Tibial artery (tissue), 4 donors: Measurements from ENCODE around the gene LZTR1.
A peak's percentile ranks its signal among the peaks of the same experiment; 100 is the strongest.
"Not testable (repeated sequence)": the region's sequence is repeated elsewhere in the genome, so short reads cannot be mapped to it uniquely, and the experiment has no call there.

Source experiments
- DNase-seq, 2 donors: peaks; one replicate each; pipeline ENCODE4 v3.0.0-alpha.2; 2019
- H3K27ac ChIP-seq, 2 donors: fragments of 200-600 bp; sonication (generic) in 1 of 2; 1 replicate in 1 of 2; 2 replicates in 1 of 2; pipeline ENCODE4 v1.5.1; 2018 to 2019; ENCODE audit warnings: mild to moderate bottlenecking in 1 of 2
- H3K27me3 ChIP-seq, 2 donors: fragments of 200-600 bp; sonication (generic) in 1 of 2; one replicate each; pipeline versions ENCODE4 v1.5.1 to v1.6.0; 2016 to 2019
- H3K36me3 ChIP-seq, 3 donors: fragments of 200-600 bp; sonication (generic) in 2 of 3; one replicate each; pipeline ENCODE4 v1.5.1; 2016 to 2019; ENCODE audit warnings: mild to moderate bottlenecking in 2 of 3
- H3K4me1 ChIP-seq, 4 donors: fragments of 200-600 bp; sonication (generic) in 2 of 4; 1 replicate in 3 of 4; 2 replicates in 1 of 4; pipeline ENCODE4 v1.5.1; 2016 to 2019
- H3K4me3 ChIP-seq, 2 donors: fragments of 200-600 bp; sonication (generic) in 1 of 2; 1 replicate in 1 of 2; 2 replicates in 1 of 2; pipeline ENCODE4 v1.5.1; 2018 to 2019; ENCODE audit warnings: mild to moderate bottlenecking in 2 of 2
- H3K9me3 ChIP-seq, 3 donors: fragments of 200-600 bp; sonication (generic) in 1 of 3; one replicate each; pipeline ENCODE4 v1.5.1; 2016 to 2019
- CTCF ChIP-seq, 2 experiments: fragments of 200-600 bp in 1 of 2; fragments of 450-650 bp in 1 of 2; IDR thresholded peaks; one replicate each; pipeline ENCODE4 v1.5.1; 2017 to 2019; ENCODE audit warnings: antibody characterized with exemption in 2 of 2, mild to moderate bottlenecking in 1 of 2, moderate library complexity in 1 of 2
- intact Hi-C: fragments of 100-400 bp; cut with DNase I; formaldehyde crosslinking; loops from one replicate; pipeline ENCODE4 v1.15.0; 2023; ENCODE audit warnings: low total_unique reads

The LZTR1 gene

GRCh38 chr22:20999350-21000206 is 17.5 kb downstream of the LZTR1 start:
- no peak for TF ChIP-seq CTCF (IDR thresholded peaks at IDR 0.05)
- H3K4me3 ChIP-seq, result peak overlapping the region in 1 of 2 donors; percentile 71
- intact Hi-C loops, result loop anchor here (5.0 kb wide), 1 partner anchor 82 kb away; the partner anchor contains the start of gene CRKL
- H3K27ac ChIP-seq, result no peak overlapping the region
- peaks cover 2 to 56% (median 42%) of the 10 kb centered on the region in 3 donors for H3K36me3 ChIP-seq
- no peak for DNase-seq
- H3K9me3 ChIP-seq, result no peaks in the 10 kb centered on the region
- no peaks in the 10 kb centered on the region for H3K27me3 ChIP-seq
- peaks cover 10 to 37% (median 32%) of the 10 kb centered on the region in 4 donors for H3K4me1 ChIP-seq

- no peaks in the 10 kb centered on the region for H3K9me3 ChIP-seq
- peaks cover 0 to 47% (median 42%) of the 10 kb centered on the region in 3 donors for H3K36me3 ChIP-seq
- H3K4me1 ChIP-seq, result peaks cover 10 to 37% (median 32%) of the 10 kb centered on the region in 4 donors
- peak overlapping the region; percentile 97 for H3K27ac ChIP-seq
- no peaks in the 10 kb centered on the region for H3K27me3 ChIP-seq
- intact Hi-C loops, result no loop called here
- TF ChIP-seq CTCF (IDR thresholded peaks at IDR 0.05), result no peak
- H3K4me3 ChIP-seq, result peak overlapping the region; percentile 71 to 74
- no peak for DNase-seq
Measured at GRCh38 chr22:21000207-21000986, 18.3 kb downstream of the LZTR1 start.

GRCh38 chr22:21000987-21001600 is 19.0 kb downstream of the LZTR1 start:
- no peaks in the 10 kb centered on the region for H3K9me3 ChIP-seq
- peak overlapping the region; percentile 71 to 74 for H3K4me3 ChIP-seq
- H3K27ac ChIP-seq, result peak overlapping the region; percentile 97
- DNase-seq, result peak in 1 of 2 donors; percentile 41
- intact Hi-C loops, result no loop called here
- H3K4me1 ChIP-seq, result peaks cover 10 to 37% (median 32%) of the 10 kb centered on the region in 4 donors
- TF ChIP-seq CTCF (IDR thresholded peaks at IDR 0.05), result no peak
- H3K36me3 ChIP-seq, result peaks cover 0 to 40% (median 38%) of the 10 kb centered on the region in 3 donors
- H3K27me3 ChIP-seq, result no peaks in the 10 kb centered on the region

GRCh38 chr22:21001601-21002325 is 19.7 kb downstream of the LZTR1 start, which contains the start of gene THAP7:
TSS of gene THAP7 (minus strand) at chr22:21002118. CDS start at chr22:21001911, 207 bp downstream.
- Histone ChIP-seq H3K27me3 (no peaks in the 10 kb centered on the region), H3K36me3 (peaks cover 0 to 34% (median 31%) of the 10 kb centered on the region in 3 donors), H3K9me3 (no peaks in the 10 kb centered on the region), H3K27ac (peak within 1 kb of the TSS; percentile 97), H3K4me3 (peak within 1 kb of the TSS; percentile 71 to 74), H3K4me1 (peaks cover 10 to 37% (median 32%) of the 10 kb centered on the region in 4 donors)
- DNase-seq, result peak; percentile 98
- intact Hi-C loops, result no loop called here
- no peak for TF ChIP-seq CTCF (IDR thresholded peaks at IDR 0.05)

GRCh38 chr22:21003782-21004181 is 21.7 kb downstream of the LZTR1 start:
- no peak for TF ChIP-seq CTCF (IDR thresholded peaks at IDR 0.05)
- Histone ChIP-seq H3K36me3 (peaks cover 0 to 14% (median 14%) of the 10 kb centered on the region in 3 donors), H3K9me3 (no peaks in the 10 kb centered on the region), H3K4me1 (peaks cover 10 to 37% (median 32%) of the 10 kb centered on the region in 4 donors), H3K4me3 (no peak overlapping the region), H3K27me3 (no peaks in the 10 kb centered on the region), H3K27ac (peak overlapping the region; percentile 97)
- DNase-seq, result no peak
- intact Hi-C loops, result no loop called here

GRCh38 chr22:21009208-21009607 is 27.1 kb downstream of the LZTR1 start:
- H3K27me3 ChIP-seq, intact Hi-C loops, H3K4me3 ChIP-seq, H3K9me3 ChIP-seq, H3K4me1 ChIP-seq, H3K36me3 ChIP-seq, DNase-seq, H3K27ac ChIP-seq: not testable (repeated sequence)
